Measurements from ENCODE around the gene LHX5. TPM values are rescaled to one million over a fixed set of nuclear protein-coding genes. Genes with fewer than 3 reads are reported as not detected.

The LHX5 gene
- total and polyA plus RNA-seq, 12 donors = not detected

DNA sequence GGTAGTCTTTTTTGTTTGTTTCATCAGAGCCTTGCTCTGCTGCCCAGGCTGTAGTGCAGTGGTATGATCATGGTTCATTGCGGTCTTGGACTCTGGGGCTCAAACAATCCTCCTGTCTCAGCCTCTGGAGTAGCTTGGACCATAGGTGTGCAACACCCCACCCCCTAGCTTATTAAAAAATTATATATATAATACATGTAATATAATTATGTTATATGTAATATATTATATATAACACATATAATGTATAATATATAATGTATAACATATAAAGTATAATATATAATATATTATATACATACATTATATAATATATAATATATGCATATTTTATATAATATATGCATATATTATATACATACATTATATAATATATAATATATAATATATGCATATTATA, 21.8 kb downstream of the LHX5 start:
- Histone ChIP-seq H3K9me3 (peaks cover 0 to 4% (median 0%) of the 10 kb centered on the region in 11 donors), H3K27ac (no peak overlapping the region), H3K4me1 (no peaks in the 10 kb centered on the region), H3K27me3 (peaks cover 0 to 66% (median 37%) of the 10 kb centered on the region in 7 donors), H3K36me3 (no peaks in the 10 kb centered on the region), H3K4me3 (no peak overlapping the region)
- DNase-seq (no peak), ATAC-seq (no peak)
- intact Hi-C loops (cut with DNase I) = no loop called here
- TF ChIP-seq, protein P1, sequence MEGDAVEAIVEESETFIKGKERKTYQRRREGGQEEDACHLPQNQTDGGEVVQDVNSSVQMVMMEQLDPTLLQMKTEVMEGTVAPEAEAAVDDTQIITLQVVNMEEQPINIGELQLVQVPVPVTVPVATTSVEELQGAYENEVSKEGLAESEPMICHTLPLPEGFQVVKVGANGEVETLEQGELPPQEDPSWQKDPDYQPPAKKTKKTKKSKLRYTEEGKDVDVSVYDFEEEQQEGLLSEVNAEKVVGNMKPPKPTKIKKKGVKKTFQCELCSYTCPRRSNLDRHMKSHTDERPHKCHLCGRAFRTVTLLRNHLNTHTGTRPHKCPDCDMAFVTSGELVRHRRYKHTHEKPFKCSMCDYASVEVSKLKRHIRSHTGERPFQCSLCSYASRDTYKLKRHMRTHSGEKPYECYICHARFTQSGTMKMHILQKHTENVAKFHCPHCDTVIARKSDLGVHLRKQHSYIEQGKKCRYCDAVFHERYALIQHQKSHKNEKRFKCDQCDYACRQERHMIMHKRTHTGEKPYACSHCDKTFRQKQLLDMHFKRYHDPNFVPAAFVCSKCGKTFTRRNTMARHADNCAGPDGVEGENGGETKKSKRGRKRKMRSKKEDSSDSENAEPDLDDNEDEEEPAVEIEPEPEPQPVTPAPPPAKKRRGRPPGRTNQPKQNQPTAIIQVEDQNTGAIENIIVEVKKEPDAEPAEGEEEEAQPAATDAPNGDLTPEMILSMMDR (IDR thresholded peaks at IDR 0.05) = no peak
- WGBS, 2 donors = 92 to 94% methylated on average over 1 of the region's 1 CpG

DNA sequence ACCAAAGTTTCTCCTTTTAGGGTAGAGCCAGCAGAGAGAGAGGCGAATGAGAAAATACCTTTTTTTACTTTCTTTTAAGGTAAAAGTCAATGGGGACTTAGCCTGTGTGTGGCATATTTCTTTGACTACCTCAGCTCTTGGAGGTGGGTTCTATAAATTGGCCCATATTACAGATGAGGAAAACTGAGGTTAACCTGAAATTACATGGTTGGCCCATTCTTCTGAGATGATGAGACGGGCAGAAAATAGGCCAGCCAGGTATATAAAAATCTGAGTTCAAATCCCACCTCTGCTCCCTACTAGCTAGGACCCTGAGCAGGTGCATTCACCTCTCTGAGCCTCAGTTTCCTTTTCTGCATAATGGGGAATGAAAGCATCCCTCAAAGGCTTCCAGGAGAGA, 22.4 kb downstream of the LHX5 start:
- intact Hi-C loops (cut with DNase I) = no loop called here
- 89% methylated on average over 2 of the region's 2 CpGs for whole genome bisulfite sequencing, 2 donors
- no peak for ATAC-seq
- no peak overlapping the region for H3K4me3 ChIP-seq
- peaks cover 0 to 64% (median 39%) of the 10 kb centered on the region in 7 donors for H3K27me3 ChIP-seq
- H3K27ac ChIP-seq = no peak overlapping the region
- peaks cover 0 to 4% (median 0%) of the 10 kb centered on the region in 11 donors for H3K9me3 ChIP-seq
- H3K36me3 ChIP-seq = no peaks in the 10 kb centered on the region
- TF ChIP-seq, protein P1 (IDR thresholded peaks at IDR 0.05) = no peak
- DNase-seq = no peak
- H3K4me1 ChIP-seq = no peaks in the 10 kb centered on the region

DNA sequence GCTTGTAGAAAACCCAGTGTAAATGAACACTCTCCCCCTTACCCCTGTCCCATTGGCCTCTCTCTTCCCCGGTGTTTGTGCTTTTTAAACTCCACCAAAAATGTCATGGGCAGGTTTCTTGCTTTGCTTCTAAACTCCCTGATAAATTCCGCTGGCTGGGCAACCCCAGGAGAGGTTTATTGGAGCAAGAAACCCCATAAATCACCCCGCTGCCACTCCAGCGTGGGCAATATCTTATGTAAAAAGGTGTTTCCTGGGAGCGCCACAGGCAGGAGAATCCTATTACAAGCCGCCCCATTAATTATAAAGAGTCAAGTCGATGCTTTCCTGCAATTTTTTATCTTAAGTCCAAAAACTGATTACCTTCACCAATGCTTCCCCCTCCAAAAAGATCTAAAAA, 22.8 kb downstream of the LHX5 start:
- H3K4me1 ChIP-seq = no peaks in the 10 kb centered on the region
- TF ChIP-seq, protein P1 (IDR thresholded peaks at IDR 0.05) = no peak
- peaks cover 0 to 64% (median 38%) of the 10 kb centered on the region in 7 donors for H3K27me3 ChIP-seq
- no peak for DNase-seq
- intact Hi-C loops (cut with DNase I) = no loop called here
- no peak overlapping the region for H3K27ac ChIP-seq
- no peak for ATAC-seq
- peaks cover 0 to 4% (median 0%) of the 10 kb centered on the region in 11 donors for H3K9me3 ChIP-seq
- H3K36me3 ChIP-seq = no peaks in the 10 kb centered on the region
- 57 to 64% methylated on average over 7 of the region's 7 CpGs for WGBS, 2 donors
- H3K4me3 ChIP-seq = no peak overlapping the region

DNA sequence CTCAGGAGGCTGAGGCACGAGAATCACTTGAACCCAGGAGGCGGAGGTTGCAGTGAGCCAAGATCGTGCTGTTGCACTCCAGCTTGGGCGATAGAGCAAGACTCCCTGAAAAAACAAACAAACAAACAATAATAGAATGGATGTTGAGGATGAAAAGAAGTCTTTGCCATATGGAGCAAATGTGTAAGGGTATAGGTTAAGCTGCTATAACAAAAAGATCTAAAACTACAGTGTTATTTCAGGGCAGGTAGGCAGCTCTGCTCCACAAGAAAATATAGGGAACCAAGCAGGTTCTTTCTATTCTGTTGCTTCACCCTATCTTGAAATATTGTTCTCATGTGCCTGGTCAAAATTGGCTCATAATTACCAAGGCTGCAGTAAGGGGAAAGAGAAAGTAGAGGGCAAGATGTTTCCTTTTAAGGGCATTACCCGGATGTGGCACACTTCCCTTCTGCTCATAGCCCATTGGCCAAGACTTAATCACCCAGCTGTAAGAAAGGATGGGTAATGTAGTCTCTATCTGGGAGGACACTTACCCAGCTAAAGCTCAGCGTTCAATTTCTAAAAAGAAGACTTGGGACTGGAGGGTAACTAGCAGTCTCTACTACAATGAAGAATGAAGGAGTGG, 26.0 kb downstream of the LHX5 start:
- peaks cover 0 to 78% (median 53%) of the 10 kb centered on the region in 7 donors for H3K27me3 ChIP-seq
- 84 to 86% methylated on average over 6 of the region's 6 CpGs for WGBS, 2 donors
- TF ChIP-seq, protein P1 (IDR thresholded peaks at IDR 0.05) = no peak

More for the DNA sequence above, 26.0 kb downstream of the LHX5 start:
- Histone ChIP-seq H3K9me3 (peaks cover 0 to 4% (median 0%) of the 10 kb centered on the region in 11 donors), H3K4me3 (no peak overlapping the region), H3K27ac (no peak overlapping the region), H3K36me3 (no peaks in the 10 kb centered on the region), H3K4me1 (no peaks in the 10 kb centered on the region)
- DNase-seq (no peak), ATAC-seq (no peak)
- intact Hi-C loops (cut with DNase I) = no loop called here
